Glutamatergic neuron (in vitro differentiated cells): ENCODE results near the gene FAM43A. TPM values are rescaled to one million over a fixed set of nuclear protein-coding genes. Genes with fewer than 3 reads are reported as not detected.

Source experiments
- DNase-seq: peaks from one replicate; pipeline ENCODE4 v3.0.0; 2022
- H3K27ac Mint-ChIP-seq: one replicate; pipeline ENCODE4 v1.8.0; 2020; ENCODE audit warnings: mild to moderate bottlenecking, mixed read lengths, inconsistent platforms; ENCODE audit not compliant: unreplicated experiment
- H3K27me3 Mint-ChIP-seq: one replicate; pipeline ENCODE4 v1.8.0; 2020; ENCODE audit warnings: mild to moderate bottlenecking, moderate library complexity, mixed read lengths, inconsistent platforms; ENCODE audit not compliant: unreplicated experiment
- H3K36me3 Mint-ChIP-seq: one replicate; pipeline ENCODE4 v1.8.0; 2020; ENCODE audit warnings: mild to moderate bottlenecking, mixed read lengths, inconsistent platforms; ENCODE audit not compliant: unreplicated experiment
- H3K4me1 Mint-ChIP-seq: one replicate; pipeline ENCODE4 v1.8.0; 2020; ENCODE audit warnings: mild to moderate bottlenecking, low read depth, mixed read lengths, inconsistent platforms; ENCODE audit not compliant: unreplicated experiment
- H3K4me3 Mint-ChIP-seq: one replicate; pipeline ENCODE4 v1.8.0; 2020; ENCODE audit warnings: mild to moderate bottlenecking, mixed read lengths, inconsistent platforms; ENCODE audit not compliant: unreplicated experiment
- H3K9me3 Mint-ChIP-seq: one replicate; pipeline ENCODE4 v1.8.0; 2020; ENCODE audit warnings: mild to moderate bottlenecking, moderate library complexity, mixed read lengths, inconsistent platforms; ENCODE audit not compliant: unreplicated experiment
- CTCF ChIP-seq: fragments of 200-600 bp; sonication (generic); IDR thresholded peaks from one replicate; pipeline ENCODE4 v1.5.0; 2021; ENCODE audit not compliant: partially characterized antibody, unreplicated experiment
- total RNA-seq: library from RNA; stranded (reverse); fragmentation: NEBNext Ultra II Directional; extraction: Animal tissue kit (Norgen Biotek cat#: 25700); gene quantifications from one replicate; pipeline ENCODE4 v1.2.1, GENCODE V29; 2021; ENCODE audit not compliant: unreplicated experiment

FAM43A gene
- total RNA-seq, 1 donor from 2014 or later = 21.6 TPM

- Mint-ChIP-seq H3K4me1 (peaks cover 14% of the 10 kb centered on the region), H3K4me3 (no peak overlapping the region), H3K9me3 (peaks cover 10% of the 10 kb centered on the region), H3K27ac (no peak overlapping the region), H3K27me3 (peaks cover 2% of the 10 kb centered on the region), H3K36me3 (no peaks in the 10 kb centered on the region)
- TF ChIP-seq CTCF = no peak
- DNase-seq = no peak
Measured at GRCh38 chr3:194702545-194702944, 16.9 kb downstream of the FAM43A start.

GRCh38 chr3:194705227-194705626 is 19.5 kb downstream of the FAM43A start:
- Mint-ChIP-seq H3K9me3 (peaks cover 16% of the 10 kb centered on the region), H3K4me3 (no peak overlapping the region), H3K4me1 (peaks cover 21% of the 10 kb centered on the region), H3K27ac (no peak overlapping the region), H3K27me3 (peaks cover 4% of the 10 kb centered on the region), H3K36me3 (peaks cover 3% of the 10 kb centered on the region)
- TF ChIP-seq CTCF = no peak
- no peak for DNase-seq

GRCh38 chr3:194705761-194706160 is 20.1 kb downstream of the FAM43A start:
- Mint-ChIP-seq H3K9me3 (peaks cover 16% of the 10 kb centered on the region), H3K27me3 (peaks cover 3% of the 10 kb centered on the region), H3K36me3 (peaks cover 3% of the 10 kb centered on the region), H3K4me3 (no peak overlapping the region), H3K27ac (no peak overlapping the region), H3K4me1 (peaks cover 21% of the 10 kb centered on the region)
- no peak for TF ChIP-seq CTCF
- DNase-seq = no peak

- Mint-ChIP-seq H3K27me3 (peaks cover 3% of the 10 kb centered on the region), H3K36me3 (peaks cover 3% of the 10 kb centered on the region), H3K9me3 (peaks cover 16% of the 10 kb centered on the region), H3K4me3 (no peak overlapping the region), H3K27ac (no peak overlapping the region), H3K4me1 (peaks cover 21% of the 10 kb centered on the region)
- DNase-seq = no peak
- TF ChIP-seq CTCF = no peak
Measured at GRCh38 chr3:194707147-194707540, 21.5 kb downstream of the FAM43A start.

GRCh38 chr3:194711286-194711685 is 25.6 kb downstream of the FAM43A start:
- DNase-seq = no peak
- H3K27ac Mint-ChIP-seq = no peak overlapping the region
- peaks cover 3% of the 10 kb centered on the region for H3K27me3 Mint-ChIP-seq
- TF ChIP-seq CTCF = no peak
- H3K4me3 Mint-ChIP-seq = no peak overlapping the region
- H3K9me3 Mint-ChIP-seq = peaks cover 16% of the 10 kb centered on the region
- peaks cover 24% of the 10 kb centered on the region for H3K4me1 Mint-ChIP-seq
- H3K36me3 Mint-ChIP-seq = peaks cover 3% of the 10 kb centered on the region
